Transverse colon (tissue), 3 donors: ENCODE results near the gene ETV4.

Experiments
- CTCF ChIP-seq, 5 experiments: fragments of 200-600 bp in 3 of 5; fragments of 450-650 bp in 2 of 5; sonication (generic) in 3 of 5; IDR thresholded peaks; 1 replicate in 2 of 5; 2 replicates in 3 of 5; pipeline ENCODE4 v1.5.1; 2016 to 2017; ENCODE audit warnings: antibody characterized with exemption in 5 of 5, inconsistent platforms in 3 of 5, mild to moderate bottlenecking in 2 of 5, moderate library complexity in 1 of 5
- POLR2A ChIP-seq: fragments of 450-650 bp; IDR thresholded peaks from one replicate; pipeline ENCODE4 v1.6.1; 2016; ENCODE audit warnings: antibody characterized with exemption, mild to moderate bottlenecking, moderate library complexity

GRCh38 chr17:43568506-43569082 is 22.5 kb upstream of the ETV4 start:
- TF ChIP-seq CTCF (IDR thresholded peaks at IDR 0.05) (no peak), POLR2A (no peak)
